Left ventricle myocardium superior (tissue), 1 donor: ENCODE measurements around the gene ACO1. TPM values are rescaled to one million over a fixed set of nuclear protein-coding genes. Genes with fewer than 3 reads are reported as not detected.

ENCODE experiments used
- ATAC-seq: fragments of 200-7000 bp; cut with Tn5 transposase; one replicate; pipeline ENCODE4 v1.9.1; 2020; ENCODE audit warnings: mild to moderate bottlenecking, moderate library complexity
- DNase-seq: peaks from one replicate; pipeline ENCODE4 v3.0.0-alpha.2; 2020
- intact Hi-C: fragments of 100-400 bp; cut with micrococcal nuclease; formaldehyde crosslinking; loops from one replicate; pipeline ENCODE4 v1.11.0; 2022
- total RNA-seq: library from RNA; stranded (reverse); fragmentation: NEBNext Ultra II Directional; extraction: Animal tissue kit (Norgen Biotek cat#: 25700); gene quantifications from one replicate; pipeline ENCODE4 v1.2.1, GENCODE V29; 2021
- donor health status: DM: no; HTN: yes; CAD: no; lungs with severe emphysema.

The ACO1 gene
- total RNA-seq, 1 donor from 2014 or later: 62.1 TPM

- no peak for ATAC-seq
- intact Hi-C loops: no loop called here
- DNase-seq: no peak
Observed at GRCh38 chr9:32405506-32405905, 21.1 kb downstream of the ACO1 start.

- intact Hi-C loops: no loop called here
- no peak for DNase-seq
- ATAC-seq: no peak
Observed at GRCh38 chr9:32406046-32406445, 21.6 kb downstream of the ACO1 start.

- DNase-seq (no peak), ATAC-seq (no peak)
- intact Hi-C loops: no loop called here
Observed at GRCh38 chr9:32411753-32412152, 27.3 kb downstream of the ACO1 start.

GRCh38 chr9:32412440-32412839 is 28.0 kb downstream of the ACO1 start:
- DNase-seq (no peak), ATAC-seq (no peak)
- intact Hi-C loops: no loop called here

GRCh38 chr9:32413424-32413823 is 29.0 kb downstream of the ACO1 start:
- ATAC-seq (no peak), DNase-seq (no peak)
- intact Hi-C loops: no loop called here

- ATAC-seq: no peak
- DNase-seq: no peak
- intact Hi-C loops: no loop called here
Observed at GRCh38 chr9:32414856-32415255, 30.4 kb downstream of the ACO1 start.

- no peak for DNase-seq
- no peak for ATAC-seq
- intact Hi-C loops: no loop called here
Observed at GRCh38 chr9:32419921-32420320, 35.5 kb downstream of the ACO1 start.

- ATAC-seq: no peak
- intact Hi-C loops: no loop called here
Observed at GRCh38 chr9:32422237-32422806, 37.9 kb downstream of the ACO1 start.

GRCh38 chr9:32423371-32423770 is 38.9 kb downstream of the ACO1 start:
- intact Hi-C loops: no loop called here
- DNase-seq (no peak), ATAC-seq (no peak)

More at GRCh38 chr9:32422237-32422806, 37.9 kb downstream of the ACO1 start:
- DNase-seq: no peak

GRCh38 chr9:32424616-32425015 is 40.2 kb downstream of the ACO1 start:
- intact Hi-C loops: no loop called here

GRCh38 chr9:32426278-32426939 is 42.0 kb downstream of the ACO1 start:
- ATAC-seq (peak; percentile 26), DNase-seq (no peak)
- intact Hi-C loops: no loop called here

More at GRCh38 chr9:32424616-32425015, 40.2 kb downstream of the ACO1 start:
- ATAC-seq (no peak), DNase-seq (no peak)

GRCh38 chr9:32427111-32427873 is 42.8 kb downstream of the ACO1 start:
- ATAC-seq (peak; percentile 24), DNase-seq (no peak)
- intact Hi-C loops: no loop called here

- intact Hi-C loops: no loop called here
- DNase-seq (no peak), ATAC-seq (no peak)
Observed at GRCh38 chr9:32430720-32431119, 46.3 kb downstream of the ACO1 start.

GRCh38 chr9:32431196-32431595 is 46.8 kb downstream of the ACO1 start:
- no peak for ATAC-seq
- no peak for DNase-seq
- intact Hi-C loops: no loop called here

- intact Hi-C loops: no loop called here
- ATAC-seq: peak; percentile 67
- peak; percentile 58 for DNase-seq
Observed at GRCh38 chr9:32431940-32432555, 47.6 kb downstream of the ACO1 start.

- intact Hi-C loops: loop anchor here (5.0 kb wide), 1 partner anchor 48 kb away; no protein-coding TSS in a partner anchor
- DNase-seq (no peak), ATAC-seq (no peak)
Observed at GRCh38 chr9:32434892-32435291, 50.4 kb downstream of the ACO1 start.

- intact Hi-C loops: no loop called here
- ATAC-seq: no peak
- no peak for DNase-seq
Observed at GRCh38 chr9:32441678-32442077, 57.2 kb downstream of the ACO1 start.

GRCh38 chr9:32442433-32442832 is 58.0 kb downstream of the ACO1 start:
- ATAC-seq (no peak), DNase-seq (no peak)
- intact Hi-C loops: no loop called here

GRCh38 chr9:32449969-32450368 is 65.5 kb downstream of the ACO1 start:
- DNase-seq: no peak
- intact Hi-C loops: no loop called here
- no peak for ATAC-seq

GRCh38 chr9:32454280-32454679 is 69.8 kb downstream of the ACO1 start:
- intact Hi-C loops: no loop called here
- DNase-seq (no peak), ATAC-seq (no peak)
